CD4-positive, CD25-positive, alpha-beta regulatory T cell (primary cell): ENCODE measurements around the gene ACTR1A. TPM values are rescaled to one million over a fixed set of nuclear protein-coding genes. Genes with fewer than 3 reads are reported as not detected.

Source experiments
- ATAC-seq, 2 donors: fragments of 150-1000 bp; cut with Tn5 transposase; one replicate each; pipeline ENCODE4 v1.10.0; 2021; ENCODE audit warnings: low read depth in 2 of 2, moderate number of reproducible peaks in 2 of 2, moderate library complexity in 1 of 2
- DNase-seq, 3 donors: peaks; one replicate each; pipeline versions ENCODE4 v3.0.0 to v3.0.0-alpha.2; 2012 to 2022; ENCODE audit warnings: mixed read lengths in 1 of 3
- H3K27ac ChIP-seq: one replicate; pipeline ENCODE4 v1.7.0; 2013; ENCODE audit warnings: mild to moderate bottlenecking, low read length; ENCODE audit not compliant: insufficient read depth, poor library complexity, severe bottlenecking
- H3K27me3 ChIP-seq: one replicate; pipeline ENCODE4 v1.7.0; 2013; ENCODE audit warnings: low read length; ENCODE audit not compliant: control insufficient read depth, insufficient read depth
- H3K36me3 ChIP-seq: one replicate; pipeline ENCODE4 v1.7.0; 2013; ENCODE audit warnings: mild to moderate bottlenecking, low read length, moderate library complexity; ENCODE audit not compliant: control insufficient read depth, insufficient read depth
- H3K4me1 ChIP-seq: 2 replicates; pipeline ENCODE4 v1.7.0; 2013; ENCODE audit warnings: mild to moderate bottlenecking, low read length; ENCODE audit not compliant: insufficient read depth, control insufficient read depth, poor library complexity, severe bottlenecking
- H3K4me3 ChIP-seq: one replicate; pipeline ENCODE4 v1.7.0; 2013; ENCODE audit warnings: low read depth, mild to moderate bottlenecking, low read length, moderate library complexity
- H3K9me3 ChIP-seq, 2 experiments: 1 replicate in 1 of 2; 2 replicates in 1 of 2; pipeline ENCODE4 v1.7.0; 2013; ENCODE audit warnings: low read length in 2 of 2, mild to moderate bottlenecking in 1 of 2, moderate library complexity in 1 of 2; ENCODE audit not compliant: control insufficient read depth in 2 of 2
- H3K27ac Mint-ChIP-seq, 3 donors: one replicate each; pipeline ENCODE4 v1.8.0; 2020 to 2022; ENCODE audit warnings: mild to moderate bottlenecking in 3 of 3, mixed read lengths in 3 of 3, moderate library complexity in 2 of 3
- H3K27me3 Mint-ChIP-seq: one replicate; pipeline ENCODE4 v1.8.0; 2022; ENCODE audit warnings: mild to moderate bottlenecking, mixed read lengths
- H3K36me3 Mint-ChIP-seq: one replicate; pipeline ENCODE4 v1.8.0; 2020; ENCODE audit warnings: mixed read lengths
- H3K4me1 Mint-ChIP-seq, 4 donors: one replicate each; pipeline ENCODE4 v1.8.0; 2020 to 2022; ENCODE audit warnings: mixed read lengths in 4 of 4, mild to moderate bottlenecking in 1 of 4
- H3K4me3 Mint-ChIP-seq, 4 donors: one replicate each; pipeline ENCODE4 v1.8.0; 2020 to 2022; ENCODE audit warnings: mild to moderate bottlenecking in 4 of 4, mixed read lengths in 4 of 4, moderate library complexity in 3 of 4
- H3K9me3 Mint-ChIP-seq, 7 donors: one replicate each; pipeline ENCODE4 v1.8.0; 2020 to 2022; ENCODE audit warnings: mixed read lengths in 7 of 7, mild to moderate bottlenecking in 3 of 7, moderate library complexity in 2 of 7
- polyA plus RNA-seq, 4 donors: library from polyadenylated mRNA; unstranded; fragments of 300-500 nt; fragmentation: Illumina TruSeq; gene quantifications; one replicate each; pipeline ENCODE4 v1.2.3, GENCODE V29; 2021
- total RNA-seq: library from RNA; stranded (reverse); gene quantifications from one replicate; pipeline ENCODE4 v1.2.3, GENCODE V29; 2022

ACTR1A gene
- total and polyA plus RNA-seq, 5 donors from 2014 or later: 63.0 to 77.9 (median 74.7) TPM

- H3K4me3 Mint-ChIP-seq: peak overlapping the region in 1 of 4 donors; percentile 43
- Histone ChIP-seq H3K4me3 (no peak overlapping the region), H3K36me3 (peaks cover 56% of the 10 kb centered on the region), H3K27ac (no peak overlapping the region), H3K27me3 (no peaks in the 10 kb centered on the region), H3K4me1 (peaks cover under 1% of the 10 kb centered on the region), H3K9me3 (no peaks in the 10 kb centered on the region)
- peaks cover 14 to 47% (median 27%) of the 10 kb centered on the region in 4 donors for H3K4me1 Mint-ChIP-seq
- H3K36me3 Mint-ChIP-seq: peaks cover 7% of the 10 kb centered on the region
- DNase-seq: no peak
- H3K27me3 Mint-ChIP-seq: no peaks in the 10 kb centered on the region
- H3K9me3 Mint-ChIP-seq: no peaks in the 10 kb centered on the region
- H3K27ac Mint-ChIP-seq: peak overlapping the region in 2 of 3 donors; percentile 38 to 79
- ATAC-seq: no peak
Measured at GRCh38 chr10:102492983-102493382, 9.5 kb downstream of the ACTR1A start.

GRCh38 chr10:102492344-102492939 is 10.1 kb downstream of the ACTR1A start:
- no peaks in the 10 kb centered on the region for H3K27me3 ChIP-seq
- Mint-ChIP-seq H3K27ac (peak overlapping the region in 1 of 3 donors; percentile 84), H3K36me3 (peaks cover 9% of the 10 kb centered on the region), H3K4me1 (peaks cover 14 to 42% (median 27%) of the 10 kb centered on the region in 4 donors), H3K4me3 (no peak overlapping the region), H3K9me3 (no peaks in the 10 kb centered on the region), H3K27me3 (no peaks in the 10 kb centered on the region)
- ATAC-seq (no peak), DNase-seq (no peak)
- H3K4me3 ChIP-seq: no peak overlapping the region
- H3K36me3 ChIP-seq: peaks cover 60% of the 10 kb centered on the region
- no peaks in the 10 kb centered on the region for H3K4me1 ChIP-seq
- no peak overlapping the region for H3K27ac ChIP-seq
- no peaks in the 10 kb centered on the region for H3K9me3 ChIP-seq

GRCh38 chr10:102491136-102491535 is 11.4 kb downstream of the ACTR1A start:
- Histone ChIP-seq H3K27ac (no peak overlapping the region), H3K4me1 (no peaks in the 10 kb centered on the region), H3K36me3 (peaks cover 70% of the 10 kb centered on the region), H3K9me3 (no peaks in the 10 kb centered on the region), H3K27me3 (no peaks in the 10 kb centered on the region), H3K4me3 (no peak overlapping the region)
- ATAC-seq: no peak
- H3K9me3 Mint-ChIP-seq: no peaks in the 10 kb centered on the region
- peaks cover 13 to 32% (median 17%) of the 10 kb centered on the region in 4 donors for H3K4me1 Mint-ChIP-seq
- H3K36me3 Mint-ChIP-seq: peaks cover 9% of the 10 kb centered on the region
- no peaks in the 10 kb centered on the region for H3K27me3 Mint-ChIP-seq
- H3K4me3 Mint-ChIP-seq: no peak overlapping the region
- no peak overlapping the region for H3K27ac Mint-ChIP-seq
- no peak for DNase-seq

- Mint-ChIP-seq H3K4me3 (no peak overlapping the region), H3K36me3 (peaks cover 21% of the 10 kb centered on the region), H3K4me1 (no peaks in the 10 kb centered on the region), H3K27ac (no peak overlapping the region), H3K27me3 (no peaks in the 10 kb centered on the region), H3K9me3 (no peaks in the 10 kb centered on the region)
- Histone ChIP-seq H3K9me3 (no peaks in the 10 kb centered on the region), H3K4me3 (no peak overlapping the region), H3K4me1 (no peaks in the 10 kb centered on the region), H3K36me3 (peaks cover 93% of the 10 kb centered on the region), H3K27ac (no peak overlapping the region), H3K27me3 (no peaks in the 10 kb centered on the region)
- DNase-seq (no peak), ATAC-seq (no peak)
Measured at GRCh38 chr10:102485093-102485784, 17.3 kb downstream of the ACTR1A start.

GRCh38 chr10:102484021-102484420 is 18.5 kb downstream of the ACTR1A start:
- no peak for ATAC-seq
- peaks cover 0 to 3% (median 1%) of the 10 kb centered on the region in 4 donors for H3K4me1 Mint-ChIP-seq
- Histone ChIP-seq H3K4me1 (no peaks in the 10 kb centered on the region), H3K4me3 (no peak overlapping the region), H3K27ac (no peak overlapping the region), H3K36me3 (peaks cover 89% of the 10 kb centered on the region), H3K9me3 (no peaks in the 10 kb centered on the region), H3K27me3 (no peaks in the 10 kb centered on the region)
- H3K27ac Mint-ChIP-seq: no peak overlapping the region
- DNase-seq: no peak
- no peaks in the 10 kb centered on the region for H3K9me3 Mint-ChIP-seq
- no peak overlapping the region for H3K4me3 Mint-ChIP-seq
- H3K27me3 Mint-ChIP-seq: no peaks in the 10 kb centered on the region
- H3K36me3 Mint-ChIP-seq: peaks cover 28% of the 10 kb centered on the region

DNA sequence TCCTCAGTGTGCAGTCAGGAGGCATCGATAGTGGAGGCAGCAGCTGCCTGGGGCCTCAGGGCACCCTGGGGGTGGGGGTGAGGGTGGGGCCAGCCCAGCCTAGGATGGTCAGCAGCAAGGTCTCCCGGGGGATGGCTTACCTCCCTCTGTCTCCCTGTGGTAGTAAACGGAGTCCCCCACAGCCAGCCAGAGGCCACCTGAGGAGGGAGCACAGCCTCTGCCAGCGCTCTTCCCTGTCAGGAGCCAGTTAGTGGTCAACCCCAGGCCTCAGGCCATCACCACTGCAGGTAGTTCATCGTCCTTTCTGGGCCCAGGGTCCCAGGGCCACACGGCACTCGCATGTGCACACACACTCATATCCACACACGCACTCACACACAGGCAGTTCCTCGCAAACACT is 22.1 kb downstream of the ACTR1A start:
- H3K4me3 Mint-ChIP-seq: no peak overlapping the region
- H3K36me3 Mint-ChIP-seq: peaks cover 23% of the 10 kb centered on the region
- H3K27me3 ChIP-seq: no peaks in the 10 kb centered on the region
- no peak overlapping the region for H3K4me3 ChIP-seq
- peaks cover 3% of the 10 kb centered on the region for H3K4me1 ChIP-seq
- no peak for ATAC-seq
- no peaks in the 10 kb centered on the region for H3K9me3 Mint-ChIP-seq
- peak overlapping the region in 1 of 3 donors; percentile 85 for H3K27ac Mint-ChIP-seq
- DNase-seq: no peak
- H3K27ac ChIP-seq: no peak overlapping the region
- peaks cover 56% of the 10 kb centered on the region for H3K36me3 ChIP-seq
- no peaks in the 10 kb centered on the region for H3K27me3 Mint-ChIP-seq
- H3K4me1 Mint-ChIP-seq: peaks cover 0 to 13% (median 8%) of the 10 kb centered on the region in 4 donors
- H3K9me3 ChIP-seq: no peaks in the 10 kb centered on the region

- peaks cover 23% of the 10 kb centered on the region for H3K36me3 Mint-ChIP-seq
- H3K9me3 ChIP-seq: no peaks in the 10 kb centered on the region
- peaks cover 0 to 17% (median 8%) of the 10 kb centered on the region in 4 donors for H3K4me1 Mint-ChIP-seq
- H3K4me1 ChIP-seq: peaks cover 3% of the 10 kb centered on the region
- H3K27me3 Mint-ChIP-seq: no peaks in the 10 kb centered on the region
- H3K4me3 ChIP-seq: no peak overlapping the region
- H3K27me3 ChIP-seq: no peaks in the 10 kb centered on the region
- H3K4me3 Mint-ChIP-seq: no peak overlapping the region
- DNase-seq (no peak), ATAC-seq (no peak)
- no peak overlapping the region for H3K27ac ChIP-seq
- peak overlapping the region in 2 of 3 donors; percentile 5 to 85 for H3K27ac Mint-ChIP-seq
- H3K9me3 Mint-ChIP-seq: no peaks in the 10 kb centered on the region
- peaks cover 48% of the 10 kb centered on the region for H3K36me3 ChIP-seq
Measured at GRCh38 chr10:102479651-102480050, 22.9 kb downstream of the ACTR1A start.
